ENCODE data around the gene C13orf46.
"Not testable (repeated sequence)": the region's sequence is repeated elsewhere in the genome, so short reads cannot be mapped to it uniquely, and the experiment has no call there.

The C13orf46 gene

GRCh38 chr13:113991676-113992179 lies 17.9 kb upstream of the C13orf46 start:
- no peak for DNase-seq

- no peak for DNase-seq
Measured at GRCh38 chr13:113991191-113991669, 17.4 kb upstream of the C13orf46 start.

- no peak for DNase-seq
Measured at GRCh38 chr13:113990321-113990837, 16.5 kb upstream of the C13orf46 start.

- DNase-seq, result no peak
Measured at GRCh38 chr13:113989585-113990300, 15.9 kb upstream of the C13orf46 start.

- DNase-seq, result not testable (repeated sequence)
Measured at GRCh38 chr13:113988859-113989258, 15.0 kb upstream of the C13orf46 start.

- no peak for DNase-seq
Measured at GRCh38 chr13:113982296-113982661, 8.4 kb upstream of the C13orf46 start.

- no peak for DNase-seq
Measured at GRCh38 chr13:113981611-113982295, 7.9 kb upstream of the C13orf46 start.

GRCh38 chr13:113981194-113981605 lies 7.3 kb upstream of the C13orf46 start:
- no peak for DNase-seq

GRCh38 chr13:113980489-113981064 lies 6.7 kb upstream of the C13orf46 start:
- DNase-seq, result no peak

- DNase-seq, result no peak
Measured at GRCh38 chr13:113979791-113980471, 6.1 kb upstream of the C13orf46 start.

- DNase-seq, result no peak
Measured at GRCh38 chr13:113978741-113979481, 5.0 kb upstream of the C13orf46 start.

- DNase-seq, result no peak
Measured at GRCh38 chr13:113977976-113978375, 4.1 kb upstream of the C13orf46 start.

GRCh38 chr13:113976711-113977684 lies 3.1 kb upstream of the C13orf46 start:
- DNase-seq, result no peak

- no peak for DNase-seq
Measured at GRCh38 chr13:113975416-113975815, 1.5 kb upstream of the C13orf46 start.

GRCh38 chr13:113974304-113975281 lies 717 bp upstream of the C13orf46 start:
- DNase-seq, result no peak

GRCh38 chr13:113972451-113973217 lies 1.2 kb downstream of the C13orf46 start:
- DNase-seq, result no peak

- no peak for DNase-seq
Measured at GRCh38 chr13:113971471-113972231, 2.2 kb downstream of the C13orf46 start.

Measured in stimulated activated CD4-positive, alpha-beta T cell treated with anti-CD3 and anti-CD28 coated beads, Interleukin-2, amount 100 ng/mL, for 24 hours (primary cell).